ENCODE results near the gene STOX2. TPM values are rescaled to one million over a fixed set of nuclear protein-coding genes. Genes with fewer than 3 reads are reported as not detected.
A peak's percentile ranks its signal among the peaks of the same experiment; 100 is the strongest.

STOX2 gene
- total RNA-seq, 1 donor from 2014 or later, result 11.6 TPM

- no peak overlapping the region for H3K4me3 Mint-ChIP-seq
- Histone ChIP-seq H3K36me3 (no peaks in the 10 kb centered on the region), H3K27me3 (peaks cover 18% of the 10 kb centered on the region), H4K20me1 (ENCODE audit: low read depth) (no peaks in the 10 kb centered on the region), H3K9me3 (ENCODE audit: low read depth) (no peaks in the 10 kb centered on the region), H3K79me2 (ENCODE audit: low read depth) (no peaks in the 10 kb centered on the region), H3F3A (ENCODE audit: low read depth) (peaks cover 24% of the 10 kb centered on the region), H2AFZ (replicated peaks) (no peak overlapping the region), H3K4me2 (peak overlapping the region; percentile 65), H3K9ac (no peak overlapping the region), H3K4me1 (peaks cover 41% of the 10 kb centered on the region), H3K27ac (peak overlapping the region; percentile 51), H3K4me3 (no peak overlapping the region)
- H3K9me3 Mint-ChIP-seq, result peaks cover 11% of the 10 kb centered on the region
- TF ChIP-seq, protein P1, sequence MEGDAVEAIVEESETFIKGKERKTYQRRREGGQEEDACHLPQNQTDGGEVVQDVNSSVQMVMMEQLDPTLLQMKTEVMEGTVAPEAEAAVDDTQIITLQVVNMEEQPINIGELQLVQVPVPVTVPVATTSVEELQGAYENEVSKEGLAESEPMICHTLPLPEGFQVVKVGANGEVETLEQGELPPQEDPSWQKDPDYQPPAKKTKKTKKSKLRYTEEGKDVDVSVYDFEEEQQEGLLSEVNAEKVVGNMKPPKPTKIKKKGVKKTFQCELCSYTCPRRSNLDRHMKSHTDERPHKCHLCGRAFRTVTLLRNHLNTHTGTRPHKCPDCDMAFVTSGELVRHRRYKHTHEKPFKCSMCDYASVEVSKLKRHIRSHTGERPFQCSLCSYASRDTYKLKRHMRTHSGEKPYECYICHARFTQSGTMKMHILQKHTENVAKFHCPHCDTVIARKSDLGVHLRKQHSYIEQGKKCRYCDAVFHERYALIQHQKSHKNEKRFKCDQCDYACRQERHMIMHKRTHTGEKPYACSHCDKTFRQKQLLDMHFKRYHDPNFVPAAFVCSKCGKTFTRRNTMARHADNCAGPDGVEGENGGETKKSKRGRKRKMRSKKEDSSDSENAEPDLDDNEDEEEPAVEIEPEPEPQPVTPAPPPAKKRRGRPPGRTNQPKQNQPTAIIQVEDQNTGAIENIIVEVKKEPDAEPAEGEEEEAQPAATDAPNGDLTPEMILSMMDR (IDR thresholded peaks at IDR 0.05), result no peak
- TF ChIP-seq EZH2phosphoT487 (IDR thresholded peaks at IDR 0.05) (no peak), EZH2 (IDR thresholded peaks at IDR 0.05) (no peak)
- peaks cover 33% of the 10 kb centered on the region for H3K4me1 Mint-ChIP-seq
- peaks cover 12% of the 10 kb centered on the region for H3K27me3 Mint-ChIP-seq (ENCODE audit: insufficient read depth, low read depth)
- H3K36me3 Mint-ChIP-seq, result peaks cover 2% of the 10 kb centered on the region
- no peak overlapping the region for H3K27ac Mint-ChIP-seq
- peak; percentile 73 for DNase-seq (ENCODE audit: low spot score)
These were observed 47.0 kb upstream of the STOX2 start for GRCh38 chr4:183858011-183858615.

DNA sequence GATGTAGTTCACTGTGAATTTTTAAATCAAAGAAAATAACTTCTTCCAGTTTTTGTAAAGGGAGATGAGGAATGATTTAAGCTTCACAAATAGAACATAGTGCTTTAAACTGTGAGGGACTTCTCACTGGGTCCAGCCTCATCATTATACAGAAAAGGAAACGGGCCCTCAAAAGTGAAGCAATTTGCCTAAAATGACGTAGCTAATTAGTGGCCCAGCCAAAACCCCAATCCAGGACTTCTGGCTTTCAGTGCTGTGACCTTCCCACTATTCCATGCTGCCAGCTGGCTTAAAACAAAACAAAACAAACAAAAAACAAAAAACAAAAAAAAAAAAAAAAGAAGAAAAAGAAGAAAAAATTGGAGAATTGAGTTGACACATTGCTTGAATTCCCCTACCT lies 45.0 kb upstream of the STOX2 start:
- Mint-ChIP-seq H3K9me3 (peaks cover 12% of the 10 kb centered on the region), H3K4me1 (peaks cover 38% of the 10 kb centered on the region), H3K27me3 (ENCODE audit: insufficient read depth, low read depth) (peaks cover 12% of the 10 kb centered on the region), H3K4me3 (no peak overlapping the region), H3K36me3 (peaks cover 2% of the 10 kb centered on the region), H3K27ac (no peak overlapping the region)
- Histone ChIP-seq H3K9ac (no peak overlapping the region), H3F3A (ENCODE audit: low read depth) (peaks cover 24% of the 10 kb centered on the region), H4K20me1 (ENCODE audit: low read depth) (no peaks in the 10 kb centered on the region), H3K27me3 (peaks cover 7% of the 10 kb centered on the region), H3K27ac (no peak overlapping the region), H3K4me3 (no peak overlapping the region), H3K36me3 (no peaks in the 10 kb centered on the region), H3K9me3 (ENCODE audit: low read depth) (no peaks in the 10 kb centered on the region), H3K79me2 (ENCODE audit: low read depth) (no peaks in the 10 kb centered on the region), H3K4me1 (peaks cover 37% of the 10 kb centered on the region), H2AFZ (replicated peaks) (no peak overlapping the region), H3K4me2 (peak overlapping the region; percentile 21)
- DNase-seq (ENCODE audit: low spot score), result no peak
- TF ChIP-seq EZH2phosphoT487 (IDR thresholded peaks at IDR 0.05) (no peak), EZH2 (IDR thresholded peaks at IDR 0.05) (no peak)
- TF ChIP-seq, protein P1 (IDR thresholded peaks at IDR 0.05), result no peak

DNA sequence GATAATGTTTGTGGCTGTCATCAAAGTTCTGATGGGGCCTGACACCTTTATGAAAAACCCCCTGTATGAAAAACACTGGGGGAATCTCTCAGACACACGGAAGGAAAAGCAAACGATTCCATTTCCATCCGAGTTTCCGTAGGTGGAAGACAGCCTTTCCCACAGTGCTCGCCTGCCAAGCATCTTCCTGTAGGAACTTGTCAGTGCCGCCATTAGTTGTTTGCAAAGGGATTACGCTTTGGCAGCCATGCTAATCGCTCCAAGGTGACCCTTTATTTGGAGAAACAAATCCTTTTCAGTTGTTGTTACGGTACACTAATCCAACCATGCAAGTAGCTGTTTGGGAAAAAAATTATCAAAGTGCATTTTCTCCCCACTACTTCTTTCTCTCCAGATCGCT lies 44.4 kb upstream of the STOX2 start:
- H3K4me1 ChIP-seq, result peaks cover 37% of the 10 kb centered on the region
- peak overlapping the region; percentile 20 for H3K27ac Mint-ChIP-seq
- peak overlapping the region; percentile 21 for H3K4me2 ChIP-seq

More for the DNA sequence above, 44.4 kb upstream of the STOX2 start:
- H4K20me1 ChIP-seq (ENCODE audit: low read depth), result no peaks in the 10 kb centered on the region
- no peaks in the 10 kb centered on the region for H3K9me3 ChIP-seq (ENCODE audit: low read depth)
- no peak overlapping the region for H3K27ac ChIP-seq
- H3K36me3 Mint-ChIP-seq, result peaks cover 2% of the 10 kb centered on the region
- H3F3A ChIP-seq (ENCODE audit: low read depth), result peaks cover 24% of the 10 kb centered on the region
- no peak overlapping the region for H3K4me3 Mint-ChIP-seq
- peak overlapping the region; percentile 1 for H2AFZ ChIP-seq (replicated peaks)
- H3K36me3 ChIP-seq, result no peaks in the 10 kb centered on the region
- peaks cover 7% of the 10 kb centered on the region for H3K27me3 ChIP-seq
- peaks cover 15% of the 10 kb centered on the region for H3K27me3 Mint-ChIP-seq (ENCODE audit: insufficient read depth, low read depth)
- peaks cover 12% of the 10 kb centered on the region for H3K9me3 Mint-ChIP-seq
- peaks cover 38% of the 10 kb centered on the region for H3K4me1 Mint-ChIP-seq
- no peaks in the 10 kb centered on the region for H3K79me2 ChIP-seq (ENCODE audit: low read depth)
- peak; percentile 62 for DNase-seq (ENCODE audit: low spot score)
- no peak overlapping the region for H3K4me3 ChIP-seq
- H3K9ac ChIP-seq, result no peak overlapping the region
- no peak for TF ChIP-seq EZH2 (IDR thresholded peaks at IDR 0.05)
- TF ChIP-seq EZH2phosphoT487 (IDR thresholded peaks at IDR 0.05), result no peak
- TF ChIP-seq, protein P1 (IDR thresholded peaks at IDR 0.05), result no peak

Data from neural progenitor cell (in vitro differentiated cells).